ENCODE data around the gene ZNF345. TPM values are rescaled to one million over a fixed set of nuclear protein-coding genes. Genes with fewer than 3 reads are reported as not detected.

The ZNF345 gene
- polyA plus RNA-seq, 4 donors: 0.54 to 11.0 (median 2.0) TPM

DNA sequence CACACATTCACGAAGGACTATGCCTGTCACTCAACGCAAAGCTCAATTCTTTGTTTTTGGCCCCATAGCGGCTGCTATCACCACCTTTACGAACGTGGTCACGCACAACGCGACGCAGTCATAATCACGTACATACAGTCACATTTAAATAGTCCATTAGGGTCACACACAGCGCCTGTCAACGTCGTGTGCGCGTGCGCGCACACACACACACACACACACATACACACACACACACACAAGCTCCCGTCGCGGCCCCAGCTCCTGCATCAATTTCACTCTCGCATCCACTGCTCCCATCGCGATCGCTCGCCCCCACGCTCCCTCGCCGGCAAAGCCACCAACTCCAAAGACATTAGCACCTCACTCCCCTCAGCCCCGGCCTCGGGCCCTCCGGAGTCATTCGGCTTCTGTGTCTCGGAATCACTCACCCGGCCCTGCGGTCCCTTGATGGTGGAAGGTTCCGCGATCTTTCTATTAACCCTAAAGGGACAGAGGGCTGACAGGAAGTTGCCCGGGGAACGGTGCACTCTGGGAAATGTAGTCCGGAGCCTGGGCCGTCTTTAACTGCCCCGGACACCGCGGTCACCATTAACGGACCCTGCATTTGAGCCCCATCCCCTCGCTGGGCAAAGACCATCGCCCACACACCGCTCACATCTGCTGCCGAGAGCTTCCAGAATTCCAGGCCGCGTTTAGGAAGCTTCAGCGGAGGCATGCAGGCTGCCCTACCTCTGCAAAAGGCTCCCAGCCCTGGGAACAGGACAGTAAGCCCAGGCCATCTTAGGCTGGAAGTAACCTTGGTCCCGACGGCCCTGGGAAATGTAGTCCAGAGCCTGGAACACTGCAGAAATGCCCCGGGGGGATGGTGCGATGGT lies 12.5 kb upstream of the ZNF345 start, which contains the start of gene ZNF790:
Gene ZNF790 (minus strand): TSS at position 482 of the 878 bp plus-strand sequence. CDS start 12,768 bp downstream, outside the sequence.
- Histone ChIP-seq H3K4me3 (ENCODE audit: low read depth in 1 of 3, low read length in 3 of 3) (peak within 1 kb of the TSS; percentile 56 to 72 (median 69)), H3K9me3 (ENCODE audit: control insufficient read depth in 2 of 2, insufficient read depth in 1 of 2, low read depth in 1 of 2, low read length in 1 of 2) (peaks cover 0 to 34% of the 10 kb centered on the region in 2 donors), H3K27ac (ENCODE audit: low read depth in 1 of 3, low read length in 2 of 3) (peak within 1 kb of the TSS; percentile 83 to 98 (median 93)), H3K27me3 (ENCODE audit: control insufficient read depth in 3 of 3, insufficient read depth in 3 of 3, low read length in 3 of 3) (no peaks in the 10 kb centered on the region), H3K4me1 (ENCODE audit: control insufficient read depth in 3 of 3, insufficient read depth in 2 of 3, low read depth in 1 of 3, low read length in 2 of 3) (peaks cover 0 to 6% (median 0%) of the 10 kb centered on the region in 3 donors), H3K36me3 (ENCODE audit: control insufficient read depth in 3 of 3, insufficient read depth in 2 of 3, low read depth in 1 of 3, low read length in 3 of 3) (peaks cover 0 to 9% (median 6%) of the 10 kb centered on the region in 3 donors)
- DNase-seq (peak; percentile 91 to 98), FAIRE-seq (no peak)
- 1 to 2% (median 1%) methylated on average over 53 to 56 of the region's 56 CpGs for WGBS, 3 donors

DNA sequence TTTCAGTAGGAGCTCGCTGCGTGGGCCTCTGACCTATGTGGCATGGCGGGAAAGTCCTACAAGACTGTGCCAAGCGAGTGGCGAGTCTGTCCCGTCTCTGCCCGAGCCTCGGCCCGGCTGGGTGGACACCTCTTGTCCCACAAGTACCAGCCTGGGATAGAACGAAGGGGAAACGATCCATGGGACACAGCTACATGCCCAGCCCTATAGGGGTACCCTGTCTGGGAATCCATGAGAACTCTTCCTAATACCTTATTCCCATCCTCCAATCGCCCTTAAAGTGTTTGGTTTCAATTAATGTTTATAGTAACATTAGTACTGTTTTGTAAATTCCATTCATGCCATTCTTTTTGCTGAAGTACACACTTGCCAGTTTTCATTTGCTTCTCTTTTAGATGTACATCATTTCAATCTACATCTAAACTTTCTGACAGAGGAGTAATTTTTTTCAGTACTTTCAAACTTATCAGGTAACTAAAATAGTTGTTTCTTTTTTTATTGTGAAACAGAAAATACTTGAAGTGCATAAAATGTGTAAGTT lies 11.8 kb upstream of the ZNF345 start:
- H3K9me3 ChIP-seq (ENCODE audit: control insufficient read depth in 2 of 2, insufficient read depth in 1 of 2, low read depth in 1 of 2, low read length in 1 of 2): peaks cover 0 to 33% of the 10 kb centered on the region in 2 donors
- peaks cover 0 to 6% (median 0%) of the 10 kb centered on the region in 3 donors for H3K4me1 ChIP-seq (ENCODE audit: control insufficient read depth in 3 of 3, insufficient read depth in 2 of 3, low read depth in 1 of 3, low read length in 2 of 3)
- peaks cover 0 to 8% (median 5%) of the 10 kb centered on the region in 3 donors for H3K36me3 ChIP-seq (ENCODE audit: control insufficient read depth in 3 of 3, insufficient read depth in 2 of 3, low read depth in 1 of 3, low read length in 3 of 3)
- peak overlapping the region; percentile 56 to 72 (median 69) for H3K4me3 ChIP-seq (ENCODE audit: low read depth in 1 of 3, low read length in 3 of 3)
- no peaks in the 10 kb centered on the region for H3K27me3 ChIP-seq (ENCODE audit: control insufficient read depth in 3 of 3, insufficient read depth in 3 of 3, low read length in 3 of 3)
- no peak for DNase-seq
- 13 to 32% (median 23%) methylated on average over 12 of the region's 12 CpGs for WGBS, 3 donors
- peak; percentile 5 for FAIRE-seq
- H3K27ac ChIP-seq (ENCODE audit: low read depth in 1 of 3, low read length in 2 of 3): peak overlapping the region in 2 of 3 donors; percentile 83 to 98

GRCh38 chr19:36847968-36848367 lies 2.7 kb upstream of the ZNF345 start:
- WGBS, 3 donors: 70 to 85% (median 73%) methylated on average over 1 of the region's 1 CpG
- Histone ChIP-seq H3K27me3 (ENCODE audit: control insufficient read depth in 3 of 3, insufficient read depth in 3 of 3, low read length in 3 of 3) (no peaks in the 10 kb centered on the region), H3K36me3 (ENCODE audit: control insufficient read depth in 3 of 3, insufficient read depth in 2 of 3, low read depth in 1 of 3, low read length in 3 of 3) (peaks cover 0 to 10% (median 0%) of the 10 kb centered on the region in 3 donors), H3K27ac (ENCODE audit: low read depth in 1 of 3, low read length in 2 of 3) (no peak overlapping the region), H3K4me1 (ENCODE audit: control insufficient read depth in 3 of 3, insufficient read depth in 2 of 3, low read depth in 1 of 3, low read length in 2 of 3) (peaks cover 0 to 3% (median 2%) of the 10 kb centered on the region in 3 donors), H3K4me3 (ENCODE audit: low read depth in 1 of 3, low read length in 3 of 3) (no peak overlapping the region), H3K9me3 (ENCODE audit: control insufficient read depth in 2 of 2, insufficient read depth in 1 of 2, low read depth in 1 of 2, low read length in 1 of 2) (peaks cover 0 to 22% of the 10 kb centered on the region in 2 donors)
- FAIRE-seq: no peak
- no peak for DNase-seq

DNA sequence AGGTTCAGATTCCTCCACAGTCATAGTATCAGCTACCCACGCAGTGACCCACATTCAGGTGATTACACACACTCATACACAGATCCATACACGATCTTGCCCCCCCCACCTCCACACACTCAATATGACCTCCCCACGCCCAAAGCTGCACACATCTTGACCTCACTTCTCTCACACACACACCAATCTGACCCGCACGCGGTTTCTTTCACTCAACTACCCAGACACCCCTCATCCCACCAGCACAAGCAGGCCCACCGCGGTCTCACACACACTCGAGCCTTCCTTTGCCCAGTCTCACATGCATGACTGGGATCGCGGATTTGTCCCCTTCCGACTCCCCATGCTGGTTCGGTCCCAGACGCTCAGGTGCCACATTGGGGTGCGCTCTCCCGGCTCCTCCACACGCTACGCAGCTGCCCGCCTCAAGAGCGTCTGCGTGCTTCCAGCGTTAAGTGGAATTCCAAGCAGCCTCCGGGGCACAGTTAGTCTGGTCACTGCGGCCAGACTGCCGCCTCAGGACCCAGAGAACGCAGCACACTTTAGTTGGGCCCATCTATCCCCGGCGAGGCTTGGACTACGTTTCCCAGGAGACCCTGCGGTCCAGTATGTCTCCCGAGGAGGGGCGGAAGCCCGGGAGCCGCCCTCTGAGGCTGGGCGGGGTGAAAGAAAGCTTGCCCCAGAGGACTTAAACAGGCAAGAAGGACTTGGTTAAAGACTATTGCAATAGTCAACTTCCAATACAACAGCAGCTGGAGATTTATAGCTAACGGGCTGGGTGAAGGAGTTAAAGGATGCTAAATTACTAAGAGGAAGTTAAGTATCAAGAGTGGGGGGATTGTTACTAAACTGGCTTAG lies 746 bp upstream of the ZNF345 start:
- H3K36me3 ChIP-seq (ENCODE audit: control insufficient read depth in 3 of 3, insufficient read depth in 2 of 3, low read depth in 1 of 3, low read length in 3 of 3): peaks cover 0 to 5% (median 4%) of the 10 kb centered on the region in 3 donors
- H3K27me3 ChIP-seq (ENCODE audit: control insufficient read depth in 3 of 3, insufficient read depth in 3 of 3, low read length in 3 of 3): no peaks in the 10 kb centered on the region
- H3K9me3 ChIP-seq (ENCODE audit: control insufficient read depth in 2 of 2, insufficient read depth in 1 of 2, low read depth in 1 of 2, low read length in 1 of 2): peaks cover 0 to 20% of the 10 kb centered on the region in 2 donors
- H3K4me1 ChIP-seq (ENCODE audit: control insufficient read depth in 3 of 3, insufficient read depth in 2 of 3, low read depth in 1 of 3, low read length in 2 of 3): peaks cover 0 to 3% (median 2%) of the 10 kb centered on the region in 3 donors
- peak; percentile 93 to 96 for DNase-seq
- peak overlapping the region; percentile 68 to 80 (median 78) for H3K4me3 ChIP-seq (ENCODE audit: low read depth in 1 of 3, low read length in 3 of 3)
- peak overlapping the region; percentile 50 to 88 (median 85) for H3K27ac ChIP-seq (ENCODE audit: low read depth in 1 of 3, low read length in 2 of 3)
- FAIRE-seq: no peak
- WGBS, 3 donors: 0 to 1% (median 0%) methylated on average over 36 of the region's 36 CpGs

DNA sequence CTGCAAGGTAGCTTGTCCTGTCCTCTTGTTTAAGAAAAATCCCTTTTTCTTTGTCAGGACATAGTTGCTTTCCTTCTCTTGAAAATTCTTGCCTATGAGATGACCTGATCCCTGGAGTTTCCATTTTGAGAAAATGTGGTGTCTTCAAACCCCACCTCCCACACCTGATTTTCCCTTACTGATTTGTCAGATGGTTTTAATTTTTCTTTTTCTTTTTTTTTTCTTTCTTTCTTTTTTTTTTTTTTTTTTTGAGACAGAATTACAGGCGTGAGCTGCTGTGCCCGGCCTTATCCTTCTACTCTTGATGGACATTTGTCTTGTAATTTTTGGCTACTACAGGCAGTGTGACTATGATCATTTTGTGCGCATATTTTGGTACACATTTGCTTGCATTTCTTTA lies 1.2 kb downstream of the ZNF345 start:
- Histone ChIP-seq H3K9me3 (ENCODE audit: control insufficient read depth in 2 of 2, insufficient read depth in 1 of 2, low read depth in 1 of 2, low read length in 1 of 2) (peaks cover 0 to 21% of the 10 kb centered on the region in 2 donors), H3K27me3 (ENCODE audit: control insufficient read depth in 3 of 3, insufficient read depth in 3 of 3, low read length in 3 of 3) (no peaks in the 10 kb centered on the region), H3K4me3 (ENCODE audit: low read depth in 1 of 3, low read length in 3 of 3) (no peak overlapping the region), H3K36me3 (ENCODE audit: control insufficient read depth in 3 of 3, insufficient read depth in 2 of 3, low read depth in 1 of 3, low read length in 3 of 3) (peaks cover 0 to 10% (median 9%) of the 10 kb centered on the region in 3 donors), H3K27ac (ENCODE audit: low read depth in 1 of 3, low read length in 2 of 3) (no peak overlapping the region), H3K4me1 (ENCODE audit: control insufficient read depth in 3 of 3, insufficient read depth in 2 of 3, low read depth in 1 of 3, low read length in 2 of 3) (peaks cover 0 to 3% (median 2%) of the 10 kb centered on the region in 3 donors)
- DNase-seq (no peak), FAIRE-seq (no peak)
- 92 to 100% (median 98%) methylated on average over 3 of the region's 3 CpGs for WGBS, 3 donors

GRCh38 chr19:36876993-36877938 lies 26.6 kb downstream of the ZNF345 start:
- no peaks in the 10 kb centered on the region for H3K4me1 ChIP-seq (ENCODE audit: control insufficient read depth in 3 of 3, insufficient read depth in 2 of 3, low read depth in 1 of 3, low read length in 2 of 3)
- H3K4me3 ChIP-seq (ENCODE audit: low read depth in 1 of 3, low read length in 3 of 3): no peak overlapping the region
- peak in 1 of 2 donors; percentile 17 for DNase-seq
- 98 to 99% (median 98%) methylated on average over 10 of the region's 10 CpGs for WGBS, 3 donors
- peaks cover 8 to 42% of the 10 kb centered on the region in 2 donors for H3K9me3 ChIP-seq (ENCODE audit: control insufficient read depth in 2 of 2, insufficient read depth in 1 of 2, low read depth in 1 of 2, low read length in 1 of 2)
- FAIRE-seq: no peak
- H3K27me3 ChIP-seq (ENCODE audit: control insufficient read depth in 3 of 3, insufficient read depth in 3 of 3, low read length in 3 of 3): no peaks in the 10 kb centered on the region
- H3K36me3 ChIP-seq (ENCODE audit: control insufficient read depth in 3 of 3, insufficient read depth in 2 of 3, low read depth in 1 of 3, low read length in 3 of 3): peaks cover 2 to 12% (median 12%) of the 10 kb centered on the region in 3 donors
- no peak overlapping the region for H3K27ac ChIP-seq (ENCODE audit: low read depth in 1 of 3, low read length in 2 of 3)

GRCh38 chr19:36891768-36892357 lies 41.2 kb downstream of the ZNF345 start:
- FAIRE-seq: no peak
- WGBS, 3 donors: 98 to 99% (median 99%) methylated on average over 3 of the region's 3 CpGs
- peaks cover 2 to 19% (median 8%) of the 10 kb centered on the region in 3 donors for H3K36me3 ChIP-seq (ENCODE audit: control insufficient read depth in 3 of 3, insufficient read depth in 2 of 3, low read depth in 1 of 3, low read length in 3 of 3)
- no peaks in the 10 kb centered on the region for H3K4me1 ChIP-seq (ENCODE audit: control insufficient read depth in 3 of 3, insufficient read depth in 2 of 3, low read depth in 1 of 3, low read length in 2 of 3)
- H3K27ac ChIP-seq (ENCODE audit: low read depth in 1 of 3, low read length in 2 of 3): no peak overlapping the region
- H3K4me3 ChIP-seq (ENCODE audit: low read depth in 1 of 3, low read length in 3 of 3): no peak overlapping the region
- H3K27me3 ChIP-seq (ENCODE audit: control insufficient read depth in 3 of 3, insufficient read depth in 3 of 3, low read length in 3 of 3): no peaks in the 10 kb centered on the region
- DNase-seq: no peak
- peaks cover 9 to 39% of the 10 kb centered on the region in 2 donors for H3K9me3 ChIP-seq (ENCODE audit: control insufficient read depth in 2 of 2, insufficient read depth in 1 of 2, low read depth in 1 of 2, low read length in 1 of 2)

All from small intestine (tissue), 7 donors.